DOHH2 (cell line): Measurements from ENCODE around the gene OCA2.

Experiments
- H3F3A ChIP-seq: fragments of 200-600 bp; sonication (generic), shearing (Covaris generic); 2 replicates; pipeline ENCODE4 v1.6.0; 2016; ENCODE audit warnings: antibody characterized with exemption, mild to moderate bottlenecking; ENCODE audit not compliant: control insufficient read depth, insufficient read depth
- H3K27ac ChIP-seq: fragments of 200-600 bp; sonication (generic); 2 replicates; pipeline ENCODE4 v1.5.1; 2014; ENCODE audit warnings: low read depth, mild to moderate bottlenecking, low read length, moderate library complexity
- H3K27me3 ChIP-seq: fragments of 200-600 bp; sonication (generic); 2 replicates; pipeline ENCODE4 v1.6.1; 2014; ENCODE audit warnings: mild to moderate bottlenecking, low read length, mixed read lengths; ENCODE audit not compliant: control insufficient read depth
- H3K36me3 ChIP-seq: fragments of 200-600 bp; sonication (generic); 2 replicates; pipeline ENCODE4 v1.6.1; 2014; ENCODE audit warnings: mild to moderate bottlenecking, low read length, moderate library complexity, mixed read lengths; ENCODE audit not compliant: control insufficient read depth
- H3K4me1 ChIP-seq: fragments of 200-600 bp; sonication (generic); 2 replicates; pipeline ENCODE4 v1.6.1; 2014; ENCODE audit warnings: mild to moderate bottlenecking, low read length, mixed read lengths; ENCODE audit not compliant: control insufficient read depth
- H3K4me2 ChIP-seq: fragments of 200-600 bp; sonication (generic); 2 replicates; pipeline ENCODE4 v1.6.0; 2014; ENCODE audit warnings: mild to moderate bottlenecking, low read length, moderate library complexity
- H3K4me3 ChIP-seq: fragments of 200-600 bp; sonication (generic); 2 replicates; pipeline ENCODE4 v1.5.1; 2014; ENCODE audit warnings: mild to moderate bottlenecking, low read length, mixed read lengths
- H3K79me2 ChIP-seq: fragments of 200-600 bp; sonication (generic); 2 replicates; pipeline ENCODE4 v1.6.1; 2014; ENCODE audit warnings: mild to moderate bottlenecking, low read length, mixed read lengths; ENCODE audit not compliant: control insufficient read depth
- H3K9me2 ChIP-seq: fragments of 200-600 bp; sonication (generic); replicated peaks from 2 replicates; pipeline ENCODE4 v1.6.1; 2014; ENCODE audit warnings: mild to moderate bottlenecking, low read length, mixed read lengths; ENCODE audit not compliant: control insufficient read depth
- H3K9me3 ChIP-seq: fragments of 200-600 bp; sonication (generic); 2 replicates; pipeline ENCODE4 v1.6.1; 2014; ENCODE audit warnings: antibody characterized with exemption, low read length, mixed read lengths; ENCODE audit not compliant: control insufficient read depth, insufficient read depth
- H4K20me1 ChIP-seq: fragments of 200-600 bp; sonication (generic); 2 replicates; pipeline ENCODE4 v1.6.0; 2014; ENCODE audit warnings: low read depth, mild to moderate bottlenecking, antibody characterized with exemption, low read length, moderate library complexity; ENCODE audit not compliant: control insufficient read depth, insufficient read depth
- CTCF ChIP-seq: fragments of 200-600 bp; sonication (generic); IDR thresholded peaks from one replicate; pipeline ENCODE4 v1.5.1; 2014; ENCODE audit warnings: antibody characterized with exemption, mild to moderate bottlenecking, low read depth, low read length; ENCODE audit not compliant: poor library complexity, severe bottlenecking
- EZH2phosphoT487 ChIP-seq: fragments of 200-600 bp; sonication (generic); IDR thresholded peaks from 2 replicates; pipeline ENCODE4 v1.6.1; 2017; ENCODE audit warnings: borderline replicate concordance, mild to moderate bottlenecking, antibody characterized with exemption, low read length, moderate library complexity, mixed read lengths

OCA2 gene

GRCh38 chr15:27752691-27753090 lies 346.4 kb downstream of the OCA2 start:
- Histone ChIP-seq H3K9me2 (no peaks in the 10 kb centered on the region), H4K20me1 (no peaks in the 10 kb centered on the region), H3K36me3 (no peaks in the 10 kb centered on the region), H3K4me1 (no peaks in the 10 kb centered on the region), H3K79me2 (no peaks in the 10 kb centered on the region), H3K4me3 (no peak overlapping the region), H3K27ac (no peak overlapping the region), H3K4me2 (no peak overlapping the region), H3K27me3 (no peaks in the 10 kb centered on the region), H3K9me3 (peaks cover 5% of the 10 kb centered on the region; the same call in 1 of the 2 replicates), H3F3A (no peaks in the 10 kb centered on the region)
- TF ChIP-seq CTCF (no peak), EZH2phosphoT487 (no peak)

GRCh38 chr15:27747997-27748396 lies 351.1 kb downstream of the OCA2 start:
- Histone ChIP-seq H3K9me2 (no peaks in the 10 kb centered on the region), H3K27me3 (no peaks in the 10 kb centered on the region), H3K4me2 (no peak overlapping the region), H4K20me1 (no peaks in the 10 kb centered on the region), H3K27ac (no peak overlapping the region), H3K4me3 (no peak overlapping the region), H3K36me3 (no peaks in the 10 kb centered on the region), H3K4me1 (no peaks in the 10 kb centered on the region), H3K79me2 (no peaks in the 10 kb centered on the region), H3F3A (no peaks in the 10 kb centered on the region), H3K9me3 (peaks cover 18% of the 10 kb centered on the region; the same call in 1 of the 2 replicates)
- TF ChIP-seq CTCF (no peak), EZH2phosphoT487 (no peak)

- Histone ChIP-seq H3K4me3 (no peak overlapping the region), H4K20me1 (no peaks in the 10 kb centered on the region), H3K27me3 (no peaks in the 10 kb centered on the region), H3K79me2 (no peaks in the 10 kb centered on the region), H3K36me3 (no peaks in the 10 kb centered on the region), H3K9me2 (no peaks in the 10 kb centered on the region), H3K9me3 (peaks cover 18% of the 10 kb centered on the region; the same call in 1 of the 2 replicates), H3F3A (no peaks in the 10 kb centered on the region), H3K4me2 (no peak overlapping the region), H3K4me1 (no peaks in the 10 kb centered on the region), H3K27ac (no peak overlapping the region)
- no peak for TF ChIP-seq EZH2phosphoT487
- TF ChIP-seq CTCF, result no peak
Observed at GRCh38 chr15:27746401-27746955, 352.6 kb downstream of the OCA2 start.
